Keratinocyte (primary cell): ENCODE data around the gene PRELID1. TPM values are rescaled to one million over a fixed set of nuclear protein-coding genes. Genes with fewer than 3 reads are reported as not detected.
A peak's percentile ranks its signal among the peaks of the same experiment; 100 is the strongest.

ENCODE experiments used
- DNase-seq: peaks from one replicate; pipeline ENCODE4 v3.0.0-alpha.2; 2011; ENCODE audit warnings: low read depth, missing footprints, low spot score
- FAIRE-seq: peaks from 2 replicates; lab custom pipeline; 2011; peaks lifted over from hg19 to GRCh38; lab: Jason Lieb, UNC
- H2AFZ ChIP-seq: 2 replicates; pipeline ENCODE4 v1.6.0; 2012; ENCODE audit warnings: low read length, control low read depth, inconsistent platforms; ENCODE audit not compliant: control insufficient read depth
- H3K27ac ChIP-seq: 2 replicates; pipeline ENCODE4 v1.5.1; 2011; ENCODE audit warnings: low read length; ENCODE audit not compliant: control insufficient read depth, insufficient read depth
- H3K27me3 ChIP-seq: 3 replicates; pipeline ENCODE4 v1.6.0; 2011; ENCODE audit warnings: low read length; ENCODE audit not compliant: control insufficient read depth, insufficient read depth; ENCODE audit errors: extremely low read depth
- H3K36me3 ChIP-seq, 2 experiments: 2 replicates in 1 of 2; 3 replicates in 1 of 2; pipeline ENCODE4 v1.5.1; 2011; ENCODE audit warnings: low read length in 2 of 2, mild to moderate bottlenecking in 1 of 2; ENCODE audit not compliant: control insufficient read depth in 2 of 2, insufficient read depth in 2 of 2; ENCODE audit errors: extremely low read depth in 1 of 2
- H3K4me1 ChIP-seq: 3 replicates; pipeline ENCODE4 v1.5.1; 2011; ENCODE audit warnings: low read length; ENCODE audit not compliant: control insufficient read depth, insufficient read depth; ENCODE audit errors: extremely low read depth
- H3K4me2 ChIP-seq: 3 replicates; pipeline ENCODE4 v1.6.0; 2011; ENCODE audit warnings: low read depth, low read length; ENCODE audit not compliant: control insufficient read depth, insufficient read depth; ENCODE audit errors: extremely low read depth
- H3K4me3 ChIP-seq, 3 experiments: fragments of 200-600 bp in 1 of 3; sonication (generic) in 1 of 3; 2 replicates in 2 of 3; 3 replicates in 1 of 3; pipeline ENCODE4 v1.5.1; 2011 to 2016; ENCODE audit warnings: low read length in 3 of 3, mild to moderate bottlenecking in 3 of 3, control low read depth in 2 of 3, inconsistent platforms in 1 of 3, low read depth in 1 of 3, mixed read lengths in 1 of 3, mixed run types in 1 of 3, moderate library complexity in 1 of 3; ENCODE audit not compliant: control insufficient read depth in 2 of 3, insufficient read depth in 2 of 3; ENCODE audit errors: extremely low read depth in 1 of 3
- H3K79me2 ChIP-seq: 2 replicates; pipeline ENCODE4 v1.6.0; 2012; ENCODE audit warnings: low read length; ENCODE audit not compliant: control insufficient read depth, insufficient read depth
- H3K9ac ChIP-seq: 3 replicates; pipeline ENCODE4 v1.6.0; 2011; ENCODE audit warnings: low read length; ENCODE audit not compliant: control insufficient read depth, insufficient read depth; ENCODE audit errors: extremely low read depth
- H3K9me1 ChIP-seq: 3 replicates; pipeline ENCODE4 v1.6.0; 2011; ENCODE audit warnings: low read length; ENCODE audit not compliant: control insufficient read depth, insufficient read depth; ENCODE audit errors: extremely low read depth
- H3K9me3 ChIP-seq: 2 replicates; pipeline ENCODE4 v1.5.1; 2012; ENCODE audit warnings: low read depth, low read length; ENCODE audit not compliant: control insufficient read depth
- H4K20me1 ChIP-seq: 3 replicates; pipeline ENCODE4 v1.6.0; 2011; ENCODE audit warnings: low read length; ENCODE audit not compliant: control insufficient read depth, insufficient read depth; ENCODE audit errors: extremely low read depth
- EZH2 ChIP-seq: IDR thresholded peaks from one replicate; pipeline ENCODE4 v1.6.1; 2012; ENCODE audit warnings: inconsistent platforms, mild to moderate bottlenecking, low read length, moderate library complexity
- dilution Hi-C: fragments of 300-500 bp; cut with MboI; formaldehyde crosslinking; loops from one replicate; pipeline ENCODE4 v1.7.0; 2020; ENCODE audit warnings: low sequenced_read_pairs; ENCODE audit not compliant: extremely low pct_ligation_motif_present
- polyA plus RNA-seq, 5 experiments: library from polyadenylated mRNA; depleted of rRNA in 3 of 5; stranded (reverse) in 3 of 5; stranded (forward) in 1 of 5; unstranded in 1 of 5; fragments of >200 nt; gene quantifications; 1 replicate in 1 of 5; 2 replicates in 3 of 5; 3 replicates in 1 of 5; pipeline versions ENCODE4 v1.2.1 to v1.2.3, GENCODE V29; 2011 to 2012; ENCODE audit warnings: missing spikeins in 2 of 5, low read depth in 1 of 5, low replicate concordance in 1 of 5
- TF ChIP-seq, protein P1 (sequence below), 3 experiments: IDR thresholded peaks in 1 of 3; conservative IDR thresholded peaks in 1 of 3; optimal IDR thresholded peaks in 1 of 3; 2 replicates in 2 of 3; 3 replicates in 1 of 3; pipeline versions ENCODE3 to v1.5.1; 2011; ENCODE audit warnings: low read length in 3 of 3, mild to moderate bottlenecking in 3 of 3, moderate library complexity in 2 of 3, control low read depth in 1 of 3, inconsistent platforms in 1 of 3; ENCODE audit not compliant: insufficient read depth in 2 of 3; ENCODE audit errors: extremely low read depth in 1 of 3

Gene PRELID1
- polyA plus RNA-seq, 1 donor (not counting 4 experiments of a cell fraction or from before 2014, with no cell fraction given) = 245 TPM

DNA sequence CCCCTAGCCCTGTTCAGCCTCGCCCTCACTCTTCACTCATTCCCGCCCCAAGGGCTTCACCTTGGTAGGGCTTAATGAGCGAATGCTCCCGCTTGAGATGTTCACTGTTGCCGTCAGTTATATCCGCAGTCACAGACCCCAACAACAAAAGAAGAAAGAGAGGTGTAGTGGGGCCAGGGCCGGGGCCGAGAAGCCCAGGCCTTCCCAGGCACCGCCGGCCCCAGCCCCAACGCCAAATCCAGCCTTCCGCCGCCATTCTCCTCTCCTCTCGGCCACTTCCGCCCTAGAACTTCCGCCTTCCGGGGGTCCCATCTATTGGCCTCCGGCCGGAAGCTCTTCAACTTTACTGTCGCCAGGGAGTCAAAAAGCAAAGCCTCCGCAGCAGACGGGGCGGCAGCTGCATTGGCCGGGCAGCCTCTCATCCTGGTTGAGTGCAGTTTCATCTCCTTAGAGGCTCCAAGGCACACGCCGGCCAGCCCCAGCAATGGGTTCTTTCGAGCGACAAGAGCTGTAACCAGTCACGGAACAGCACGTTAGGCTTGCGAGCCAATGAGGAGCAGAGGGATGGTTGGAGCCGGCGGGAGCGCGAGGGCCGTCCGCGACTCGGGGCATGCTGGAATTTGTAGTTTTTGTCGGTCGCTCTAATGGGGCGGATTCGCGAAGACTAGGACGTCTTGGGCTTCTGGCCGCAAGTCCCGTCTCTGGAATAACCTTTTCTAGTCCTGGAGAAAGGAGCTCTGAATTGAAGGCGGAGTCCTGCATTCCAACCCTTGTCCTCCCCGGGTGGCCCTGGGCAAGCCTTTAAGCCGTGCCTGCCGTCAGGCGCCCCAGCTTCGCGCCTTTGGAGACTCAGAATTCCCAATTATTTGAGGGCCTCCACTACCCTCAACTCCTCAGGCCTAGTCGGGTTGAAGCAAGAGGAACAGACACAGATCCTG lies 48.1 kb downstream of the PRELID1 start, which contains the start of gene LMAN2:
Gene LMAN2, minus strand, starts transcription at position 277 of the 938 bp plus-strand sequence. Its CDS starts 21 bp downstream, at position 256.
- H3K4me1 ChIP-seq = peaks cover 25% of the 10 kb centered on the region
- H3K4me3 ChIP-seq = peak within 1 kb of the TSS; percentile 87 to 95 (median 92)
- H4K20me1 ChIP-seq = peaks cover 4% of the 10 kb centered on the region
- no peaks in the 10 kb centered on the region for H3K9me1 ChIP-seq
- FAIRE-seq (peak; percentile 83), DNase-seq (peak; percentile 57)
- peak within 1 kb of the TSS; percentile 95 for H3K27ac ChIP-seq
- no peak for TF ChIP-seq EZH2
- dilution Hi-C loops = no loop called here
- no peaks in the 10 kb centered on the region for H3K9me3 ChIP-seq
- no peaks in the 10 kb centered on the region for H3K27me3 ChIP-seq
- H3K4me2 ChIP-seq = peak within 1 kb of the TSS; percentile 95
- H3K36me3 ChIP-seq = peaks cover 7 to 20% of the 10 kb centered on the region in 2 experiments
- H3K9ac ChIP-seq = peak within 1 kb of the TSS; percentile 98
- H2AFZ ChIP-seq = peak within 1 kb of the TSS; percentile 96
- peaks cover 46% of the 10 kb centered on the region for H3K79me2 ChIP-seq

DNA sequence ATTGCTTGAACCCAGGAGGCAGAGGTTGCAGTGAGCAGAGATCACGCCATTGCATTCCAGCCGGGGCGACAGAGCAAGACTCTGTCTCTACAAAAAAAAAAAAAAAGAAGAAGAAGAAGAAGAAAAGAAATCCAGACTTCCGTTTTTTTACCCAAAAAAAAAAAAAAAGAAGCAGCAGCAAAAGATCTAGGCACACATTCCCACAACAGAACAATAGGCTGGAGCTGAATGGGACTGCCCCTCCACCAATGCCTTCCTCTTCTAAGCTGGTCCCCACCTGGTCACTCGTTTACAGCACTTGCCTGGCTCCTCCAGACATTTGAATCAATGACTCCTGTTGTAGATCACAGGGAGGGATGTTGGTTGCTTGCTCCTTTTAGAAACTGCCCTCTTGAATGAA lies 49.5 kb downstream of the PRELID1 start:
- peaks cover 38% of the 10 kb centered on the region for H3K4me1 ChIP-seq
- dilution Hi-C loops = no loop called here

More for the DNA sequence above, 49.5 kb downstream of the PRELID1 start:
- peaks cover 32% of the 10 kb centered on the region for H3K79me2 ChIP-seq
- no peak overlapping the region for H3K27ac ChIP-seq
- FAIRE-seq (no peak), DNase-seq (no peak)
- H3K9me3 ChIP-seq = no peaks in the 10 kb centered on the region
- no peak overlapping the region for H3K4me2 ChIP-seq
- H3K9ac ChIP-seq = no peak overlapping the region
- H3K27me3 ChIP-seq = no peaks in the 10 kb centered on the region
- TF ChIP-seq, protein P1, sequence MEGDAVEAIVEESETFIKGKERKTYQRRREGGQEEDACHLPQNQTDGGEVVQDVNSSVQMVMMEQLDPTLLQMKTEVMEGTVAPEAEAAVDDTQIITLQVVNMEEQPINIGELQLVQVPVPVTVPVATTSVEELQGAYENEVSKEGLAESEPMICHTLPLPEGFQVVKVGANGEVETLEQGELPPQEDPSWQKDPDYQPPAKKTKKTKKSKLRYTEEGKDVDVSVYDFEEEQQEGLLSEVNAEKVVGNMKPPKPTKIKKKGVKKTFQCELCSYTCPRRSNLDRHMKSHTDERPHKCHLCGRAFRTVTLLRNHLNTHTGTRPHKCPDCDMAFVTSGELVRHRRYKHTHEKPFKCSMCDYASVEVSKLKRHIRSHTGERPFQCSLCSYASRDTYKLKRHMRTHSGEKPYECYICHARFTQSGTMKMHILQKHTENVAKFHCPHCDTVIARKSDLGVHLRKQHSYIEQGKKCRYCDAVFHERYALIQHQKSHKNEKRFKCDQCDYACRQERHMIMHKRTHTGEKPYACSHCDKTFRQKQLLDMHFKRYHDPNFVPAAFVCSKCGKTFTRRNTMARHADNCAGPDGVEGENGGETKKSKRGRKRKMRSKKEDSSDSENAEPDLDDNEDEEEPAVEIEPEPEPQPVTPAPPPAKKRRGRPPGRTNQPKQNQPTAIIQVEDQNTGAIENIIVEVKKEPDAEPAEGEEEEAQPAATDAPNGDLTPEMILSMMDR (optimal IDR thresholded peaks at IDR 0.05 in 1 of 3, IDR thresholded peaks at IDR 0.05 in 1 of 3, conservative IDR thresholded peaks at IDR 0.05 in 1 of 3; ENCODE audit: extremely low read depth in 1 of 3, insufficient read depth in 2 of 3, low read length in 3 of 3) = no peak
- TF ChIP-seq EZH2 = no peak
- H4K20me1 ChIP-seq = peaks cover 4% of the 10 kb centered on the region
- H2AFZ ChIP-seq = no peak overlapping the region
- H3K9me1 ChIP-seq = no peaks in the 10 kb centered on the region
- peaks cover 4 to 14% of the 10 kb centered on the region in 2 experiments for H3K36me3 ChIP-seq
- H3K4me3 ChIP-seq = no peak overlapping the region
